Omental fat pad (tissue), 4 donors: ENCODE results near the gene HNF4A. TPM values are rescaled to one million over a fixed set of nuclear protein-coding genes. Genes with fewer than 3 reads are reported as not detected.

Experiments
- ATAC-seq: fragments of 150-250 bp; one replicate; pipeline ENCODE4 v1.9.1; 2016; ENCODE audit warnings: mild to moderate bottlenecking, moderate library complexity; ENCODE audit not compliant: low FRiP score
- DNase-seq: peaks from one replicate; pipeline ENCODE4 v3.0.0-alpha.2; 2019; ENCODE audit warnings: low spot score
- total RNA-seq, 4 donors: library from RNA; depleted of rRNA; stranded (reverse); fragments of >200 nt; gene quantifications; one replicate each; pipeline ENCODE4 v1.1.0, GENCODE V29; 2016
- TF ChIP-seq, protein P1 (sequence below), 3 donors: fragments of 450-650 bp; IDR thresholded peaks; one replicate each; pipeline ENCODE4 v1.5.1; 2016 to 2017; ENCODE audit warnings: antibody characterized with exemption in 3 of 3, mild to moderate bottlenecking in 3 of 3, moderate library complexity in 2 of 3

Gene HNF4A
- total RNA-seq, 4 donors from 2014 or later = not detected

- DNase-seq (no peak), ATAC-seq (no peak)
- TF ChIP-seq, protein P1, sequence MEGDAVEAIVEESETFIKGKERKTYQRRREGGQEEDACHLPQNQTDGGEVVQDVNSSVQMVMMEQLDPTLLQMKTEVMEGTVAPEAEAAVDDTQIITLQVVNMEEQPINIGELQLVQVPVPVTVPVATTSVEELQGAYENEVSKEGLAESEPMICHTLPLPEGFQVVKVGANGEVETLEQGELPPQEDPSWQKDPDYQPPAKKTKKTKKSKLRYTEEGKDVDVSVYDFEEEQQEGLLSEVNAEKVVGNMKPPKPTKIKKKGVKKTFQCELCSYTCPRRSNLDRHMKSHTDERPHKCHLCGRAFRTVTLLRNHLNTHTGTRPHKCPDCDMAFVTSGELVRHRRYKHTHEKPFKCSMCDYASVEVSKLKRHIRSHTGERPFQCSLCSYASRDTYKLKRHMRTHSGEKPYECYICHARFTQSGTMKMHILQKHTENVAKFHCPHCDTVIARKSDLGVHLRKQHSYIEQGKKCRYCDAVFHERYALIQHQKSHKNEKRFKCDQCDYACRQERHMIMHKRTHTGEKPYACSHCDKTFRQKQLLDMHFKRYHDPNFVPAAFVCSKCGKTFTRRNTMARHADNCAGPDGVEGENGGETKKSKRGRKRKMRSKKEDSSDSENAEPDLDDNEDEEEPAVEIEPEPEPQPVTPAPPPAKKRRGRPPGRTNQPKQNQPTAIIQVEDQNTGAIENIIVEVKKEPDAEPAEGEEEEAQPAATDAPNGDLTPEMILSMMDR (IDR thresholded peaks at IDR 0.05) = no peak
Measured at GRCh38 chr20:44412402-44413144, 57.1 kb downstream of the HNF4A start.

GRCh38 chr20:44413575-44414345 is 58.3 kb downstream of the HNF4A start:
- DNase-seq (no peak), ATAC-seq (no peak)
- TF ChIP-seq, protein P1 (IDR thresholded peaks at IDR 0.05) = no peak

DNA sequence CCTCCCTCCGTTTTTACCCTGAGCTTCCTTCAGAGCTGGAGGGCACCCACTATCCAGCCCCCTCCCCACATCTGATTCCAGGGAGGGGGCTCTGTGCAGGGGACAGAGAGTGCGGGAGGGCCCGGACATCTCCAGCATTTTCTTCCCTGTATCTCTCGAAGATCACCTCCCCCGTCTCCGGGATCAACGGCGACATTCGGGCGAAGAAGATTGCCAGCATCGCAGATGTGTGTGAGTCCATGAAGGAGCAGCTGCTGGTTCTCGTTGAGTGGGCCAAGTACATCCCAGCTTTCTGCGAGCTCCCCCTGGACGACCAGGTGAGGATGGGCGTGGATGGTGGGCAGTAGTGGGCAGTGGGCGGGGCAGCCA is 58.8 kb downstream of the HNF4A start:
- TF ChIP-seq, protein P1 (IDR thresholded peaks at IDR 0.05) = no peak
- ATAC-seq (no peak), DNase-seq (no peak)

DNA sequence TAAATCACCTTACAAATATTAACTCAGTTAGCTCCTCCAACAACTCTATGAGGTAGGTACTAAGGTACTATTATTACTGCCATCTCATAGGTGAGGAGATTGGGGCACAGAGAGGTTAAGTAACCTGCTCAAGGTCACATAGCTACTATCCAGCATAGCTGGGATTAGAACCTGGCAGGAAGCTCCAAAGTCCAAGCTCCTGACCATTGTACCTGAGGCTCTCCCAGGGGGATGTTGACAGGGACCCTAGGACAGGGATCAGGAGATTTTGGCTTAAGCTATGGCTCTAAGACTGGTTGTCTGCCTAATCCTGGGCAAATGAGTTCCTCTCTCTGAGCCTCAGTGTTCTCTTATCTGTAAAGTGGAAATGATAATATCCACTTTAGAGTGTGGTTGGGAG is 59.3 kb downstream of the HNF4A start:
- TF ChIP-seq, protein P1 (IDR thresholded peaks at IDR 0.05) = no peak
- no peak for DNase-seq

DNA sequence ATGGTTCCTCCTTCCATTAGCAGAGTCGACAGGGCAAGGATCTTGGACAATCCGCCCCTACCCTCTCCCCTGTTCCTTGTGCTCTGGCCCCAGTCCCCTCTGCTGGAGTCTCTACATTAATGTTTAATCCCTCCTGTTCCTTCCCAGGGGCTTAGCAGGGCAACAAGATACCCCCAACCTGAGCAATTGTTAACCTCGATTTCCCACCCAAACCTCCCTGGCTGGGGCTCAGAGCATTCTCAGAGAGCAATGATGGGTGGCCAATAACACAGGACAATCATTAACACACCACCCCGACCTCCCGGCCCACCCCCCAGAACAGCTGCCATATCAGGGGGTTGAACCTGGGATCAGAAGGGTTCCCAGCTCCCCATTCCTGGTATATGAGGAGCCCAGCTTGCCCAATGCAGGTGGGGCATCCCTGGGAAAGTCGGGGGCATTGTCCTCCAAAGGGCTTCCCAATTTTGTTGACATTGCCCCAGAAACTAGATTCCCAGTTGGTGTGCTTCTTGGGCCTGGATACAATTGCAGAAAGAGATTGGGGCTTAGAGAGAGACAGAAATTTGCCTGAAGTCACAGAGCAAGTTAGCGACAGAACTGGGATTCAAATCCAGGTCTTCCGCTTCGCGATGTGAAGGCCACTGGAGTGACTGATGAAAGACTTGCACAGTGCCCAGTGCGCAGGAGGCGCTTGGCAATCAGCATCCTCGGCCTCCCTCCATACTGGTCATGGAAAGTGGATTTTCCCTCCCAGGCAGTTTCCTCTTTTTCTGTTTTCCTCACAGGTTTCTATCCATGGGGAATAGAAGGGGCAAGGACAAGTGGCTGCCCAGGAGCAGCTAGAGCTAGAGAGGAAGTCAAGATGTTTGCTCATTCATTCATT is 60.6 kb downstream of the HNF4A start:
- TF ChIP-seq, protein P1 (IDR thresholded peaks at IDR 0.05) = no peak
- DNase-seq = no peak
- ATAC-seq = no peak

More for the DNA sequence above, 59.3 kb downstream of the HNF4A start:
- ATAC-seq = no peak

DNA sequence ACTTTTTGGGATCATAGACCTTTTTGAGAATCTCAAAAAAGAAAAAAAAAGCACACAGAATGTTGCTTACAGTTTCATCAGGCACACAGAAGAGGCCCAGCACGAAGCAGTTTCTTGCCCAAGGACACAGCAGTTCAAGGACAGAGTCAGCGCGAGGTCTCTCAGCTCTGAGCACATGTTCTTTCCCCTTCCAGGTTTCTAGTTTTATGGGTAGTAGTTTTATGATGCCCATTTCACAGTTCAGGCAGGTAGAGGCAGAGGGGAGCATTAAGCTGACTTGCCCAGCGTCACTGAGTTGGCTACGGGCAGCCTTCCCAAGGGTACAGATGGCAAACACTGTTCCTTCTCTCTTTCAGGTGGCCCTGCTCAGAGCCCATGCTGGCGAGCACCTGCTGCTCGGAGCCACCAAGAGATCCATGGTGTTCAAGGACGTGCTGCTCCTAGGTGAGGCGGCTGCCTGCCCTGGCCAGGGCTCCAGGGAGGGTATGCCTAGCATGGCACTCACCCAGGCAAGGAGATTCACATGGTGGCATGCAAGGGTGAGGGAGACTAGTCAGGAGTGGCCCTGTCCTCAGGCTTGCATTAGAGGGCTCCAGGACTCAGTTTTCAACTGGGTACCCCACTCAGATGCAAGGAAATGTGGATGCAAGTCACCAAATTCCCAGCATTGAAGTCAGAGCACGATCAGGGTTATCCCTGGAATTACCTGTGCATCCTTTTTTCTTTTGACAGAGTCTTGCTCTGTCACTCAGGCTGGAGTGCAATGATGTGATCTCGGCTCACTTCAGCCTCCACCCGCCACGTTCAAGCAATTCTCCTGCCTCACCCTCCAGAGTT is 62.8 kb downstream of the HNF4A start:
- ATAC-seq (no peak), DNase-seq (no peak)
- TF ChIP-seq, protein P1 (IDR thresholded peaks at IDR 0.05) = no peak
